Lower lobe of right lung (tissue), 2 donors: Measurements from ENCODE around the gene SMG7. TPM values are rescaled to one million over a fixed set of nuclear protein-coding genes. Genes with fewer than 3 reads are reported as not detected.

Experiments used
- ATAC-seq, 2 donors: fragments of 200-7000 bp; cut with Tn5 transposase; one replicate each; pipeline ENCODE4 v1.9.1; 2020 to 2022; ENCODE audit warnings: mild to moderate bottlenecking in 2 of 2, moderate library complexity in 2 of 2
- DNase-seq: peaks from one replicate; pipeline ENCODE4 v3.0.0-alpha.2; 2020
- H3K27ac ChIP-seq: fragments of 200-600 bp; one replicate; pipeline ENCODE4 v1.8.0; 2022
- H3K27me3 ChIP-seq: fragments of 200-600 bp; one replicate; pipeline ENCODE4 v1.8.0; 2022; ENCODE audit warnings: low read depth
- H3K36me3 ChIP-seq: fragments of 200-600 bp; one replicate; pipeline ENCODE4 v1.8.0; 2022; ENCODE audit warnings: mild to moderate bottlenecking
- H3K4me1 ChIP-seq: fragments of 200-600 bp; one replicate; pipeline ENCODE4 v1.8.0; 2022
- H3K4me3 ChIP-seq: fragments of 200-600 bp; one replicate; pipeline ENCODE4 v1.8.0; 2022; ENCODE audit warnings: mild to moderate bottlenecking
- H3K9me3 ChIP-seq: fragments of 200-600 bp; one replicate; pipeline ENCODE4 v1.8.0; 2022
- CTCF ChIP-seq: fragments of 200-600 bp; IDR thresholded peaks from one replicate; pipeline ENCODE4 v1.8.0; 2022; ENCODE audit warnings: antibody characterized with exemption, mild to moderate bottlenecking
- intact Hi-C: fragments of 100-400 bp; cut with DNase I; formaldehyde crosslinking; loops from one replicate; pipeline ENCODE4 v1.11.0; 2022
- total RNA-seq: library from RNA; stranded (reverse); fragmentation: NEBNext Ultra II Directional; extraction: Animal tissue kit (Norgen Biotek cat#: 25700); gene quantifications from one replicate; pipeline ENCODE4 v1.2.1, GENCODE V29; 2021
- donor health status: DM: no; HTN: yes; CAD: no; lungs with severe emphysema.

SMG7 gene
- total RNA-seq, 1 donor from 2014 or later: 58.9 TPM

- no peak overlapping the region for H3K4me3 ChIP-seq
- ATAC-seq: no peak
- intact Hi-C loops: no loop called here
- H3K9me3 ChIP-seq: no peaks in the 10 kb centered on the region
- DNase-seq: no peak
- peaks cover 1% of the 10 kb centered on the region for H3K27me3 ChIP-seq
- no peak for TF ChIP-seq CTCF
- no peak overlapping the region for H3K27ac ChIP-seq
- no peaks in the 10 kb centered on the region for H3K36me3 ChIP-seq
- H3K4me1 ChIP-seq: no peaks in the 10 kb centered on the region
Observed at GRCh38 chr1:183432548-183432875, 39.8 kb upstream of the SMG7 start.

GRCh38 chr1:183433703-183434102, 38.6 kb upstream of the SMG7 start:
- Histone ChIP-seq H3K4me1 (no peaks in the 10 kb centered on the region), H3K4me3 (no peak overlapping the region), H3K27me3 (peaks cover 4% of the 10 kb centered on the region), H3K9me3 (no peaks in the 10 kb centered on the region), H3K27ac (no peak overlapping the region), H3K36me3 (no peaks in the 10 kb centered on the region)
- intact Hi-C loops: no loop called here
- TF ChIP-seq CTCF: no peak
- DNase-seq (no peak), ATAC-seq (peak in 1 of 2 donors; percentile 13)

- TF ChIP-seq CTCF: no peak
- ATAC-seq (no peak), DNase-seq (no peak)
- no peaks in the 10 kb centered on the region for H3K36me3 ChIP-seq
- H3K4me3 ChIP-seq: no peak overlapping the region
- no peaks in the 10 kb centered on the region for H3K9me3 ChIP-seq
- peaks cover 4% of the 10 kb centered on the region for H3K27me3 ChIP-seq
- no peaks in the 10 kb centered on the region for H3K4me1 ChIP-seq
- intact Hi-C loops: no loop called here
- H3K27ac ChIP-seq: no peak overlapping the region
Observed at GRCh38 chr1:183435497-183435896, 36.8 kb upstream of the SMG7 start.

GRCh38 chr1:183438060-183438459, 34.2 kb upstream of the SMG7 start:
- intact Hi-C loops: no loop called here
- no peak for DNase-seq

GRCh38 chr1:183443011-183443410, 29.3 kb upstream of the SMG7 start:
- Histone ChIP-seq H3K9me3 (no peaks in the 10 kb centered on the region), H3K27ac (no peak overlapping the region), H3K4me3 (no peak overlapping the region), H3K4me1 (no peaks in the 10 kb centered on the region), H3K27me3 (no peaks in the 10 kb centered on the region), H3K36me3 (no peaks in the 10 kb centered on the region)
- DNase-seq (no peak), ATAC-seq (no peak)
- no peak for TF ChIP-seq CTCF
- intact Hi-C loops: no loop called here

More at GRCh38 chr1:183438060-183438459, 34.2 kb upstream of the SMG7 start:
- Histone ChIP-seq H3K4me1 (no peaks in the 10 kb centered on the region), H3K27me3 (peaks cover 4% of the 10 kb centered on the region), H3K4me3 (no peak overlapping the region), H3K9me3 (no peaks in the 10 kb centered on the region), H3K36me3 (no peaks in the 10 kb centered on the region), H3K27ac (no peak overlapping the region)
- no peak for ATAC-seq
- TF ChIP-seq CTCF: no peak

GRCh38 chr1:183443466-183443865, 28.8 kb upstream of the SMG7 start:
- intact Hi-C loops: no loop called here
- no peaks in the 10 kb centered on the region for H3K4me1 ChIP-seq
- no peak overlapping the region for H3K4me3 ChIP-seq
- ATAC-seq (no peak), DNase-seq (no peak)
- no peak for TF ChIP-seq CTCF
- no peaks in the 10 kb centered on the region for H3K9me3 ChIP-seq
- no peaks in the 10 kb centered on the region for H3K36me3 ChIP-seq
- H3K27me3 ChIP-seq: no peaks in the 10 kb centered on the region
- no peak overlapping the region for H3K27ac ChIP-seq
